GM12878 (cell line): Measurements from ENCODE around the gene TYW1B. TPM values are rescaled to one million over a fixed set of nuclear protein-coding genes. Genes with fewer than 3 reads are reported as not detected.

Experiments
- ATAC-seq: fragments of 200-7000 bp; cut with Tn5 transposase; 3 replicates; pipeline ENCODE4 v1.9.1; 2020; ENCODE audit warnings: mild to moderate bottlenecking, moderate library complexity
- BruUV-seq: library from RNA; stranded (reverse); fragments of 400-500 nt; replicated peaks from 2 replicates; lab custom pipeline; 2021; lab: Mats Ljungman, UMichigan
- CTCF ChIA-PET: fragments of 300-600 bp; sonication (Branson Sonifier 250); formaldehyde crosslinking; extraction: SDS; loops from one replicate; lab custom pipeline; 2021; ENCODE audit warnings: inconsistent platforms; lab: Yijun Ruan, JAX
- POLR2A ChIA-PET: fragments of 350-600 bp; formaldehyde crosslinking; extraction: SDS; loops from one replicate; lab custom pipeline; 2021; ENCODE audit warnings: inconsistent platforms; lab: Charles Lee
- RAD21 ChIA-PET: fragments of 300-600 bp; sonication (Branson Sonifier 250); formaldehyde crosslinking; loops from one replicate; lab custom pipeline; 2023; ENCODE audit warnings: antibody characterized with exemption; ENCODE audit not compliant: unreplicated experiment; lab: Charles Lee
- SMC1A ChIA-PET: fragments of 300-600 bp; sonication (Branson Sonifier 250); formaldehyde crosslinking; loops from one replicate; lab custom pipeline; 2023; ENCODE audit not compliant: unreplicated experiment, uncharacterized antibody; lab: Charles Lee
- DNase-seq: peaks from one replicate; pipeline ENCODE4 v3.0.0-alpha.2; 2011; ENCODE audit warnings: low read depth, low spot score
- FAIRE-seq: peaks from 3 replicates; lab custom pipeline; 2011; peaks lifted over from hg19 to GRCh38; lab: Jason Lieb, UNC
- H2AFZ ChIP-seq: 2 replicates; pipeline ENCODE4 v1.6.0; 2011; ENCODE audit warnings: low read depth, low read length, control low read depth; ENCODE audit not compliant: control insufficient read depth
- H3K27ac ChIP-seq: 2 replicates; pipeline ENCODE4 v1.5.1; 2011; ENCODE audit warnings: control low read depth; ENCODE audit not compliant: control insufficient read depth, insufficient read depth
- H3K27me3 ChIP-seq, 2 experiments: replicated peaks in 1 of 2; 2 replicates each; pipeline versions ENCODE4 v1.6.0 to v1.6.1; 2011; ENCODE audit warnings: low read length in 1 of 2; ENCODE audit not compliant: control insufficient read depth in 2 of 2, insufficient read depth in 2 of 2
- H3K36me3 ChIP-seq, 2 experiments: 2 replicates each; pipeline ENCODE4 v1.5.1; 2011; ENCODE audit warnings: low read length in 1 of 2; ENCODE audit not compliant: control insufficient read depth in 2 of 2, insufficient read depth in 2 of 2
- H3K4me1 ChIP-seq: 2 replicates; pipeline ENCODE4 v1.6.1; 2011; ENCODE audit warnings: mild to moderate bottlenecking, low read length, moderate library complexity, mixed read lengths; ENCODE audit not compliant: control insufficient read depth, insufficient read depth
- H3K4me2 ChIP-seq: 2 replicates; pipeline ENCODE4 v1.6.0; 2011; ENCODE audit warnings: control low read depth; ENCODE audit not compliant: control insufficient read depth, insufficient read depth
- H3K4me3 ChIP-seq: fragments of 200-600 bp; sonication (generic); 2 replicates; pipeline ENCODE4 v1.5.1; 2016
- H3K79me2 ChIP-seq: 2 replicates; pipeline ENCODE4 v1.6.0; 2011; ENCODE audit warnings: low read length; ENCODE audit not compliant: control insufficient read depth, insufficient read depth
- H3K9ac ChIP-seq: 2 replicates; pipeline ENCODE4 v1.8.0; 2011; ENCODE audit warnings: low read length, control low read depth, mixed read lengths; ENCODE audit not compliant: control insufficient read depth, insufficient read depth
- H3K9me3 ChIP-seq: replicated peaks from 3 replicates; pipeline ENCODE4 v1.5.1; 2011; ENCODE audit warnings: mild to moderate bottlenecking, low read length; ENCODE audit not compliant: control insufficient read depth, insufficient read depth
- H4K20me1 ChIP-seq: 2 replicates; pipeline ENCODE4 v1.6.0; 2011; ENCODE audit not compliant: control insufficient read depth, insufficient read depth
- ASH2L ChIP-seq: fragments of 300-600, 200-600 bp; sonication (generic); IDR thresholded peaks from 2 replicates; pipeline ENCODE4 v1.6.1; 2017; ENCODE audit warnings: low read depth, mild to moderate bottlenecking, borderline replicate concordance
- ATF2 ChIP-seq: IDR thresholded peaks from 2 replicates; pipeline ENCODE4 v1.6.1; 2012; ENCODE audit warnings: low read length, inconsistent platforms
- CEBPZ ChIP-seq: fragments of 150-350 bp; IDR thresholded peaks from 2 replicates; pipeline ENCODE4 v1.6.1; 2016; ENCODE audit warnings: low read depth, low read length
- CHD2 ChIP-seq: IDR thresholded peaks from 2 replicates; pipeline ENCODE4 v1.6.1; 2011; ENCODE audit warnings: low read depth, low read length, improper control_type of control experiment, borderline replicate concordance
- CREM ChIP-seq: IDR thresholded peaks from 2 replicates; pipeline ENCODE4 v1.6.1; 2014; ENCODE audit warnings: antibody characterized with exemption, low read depth
- E2F4 ChIP-seq: IDR thresholded peaks from 2 replicates; pipeline ENCODE4 v1.6.1; 2012; ENCODE audit warnings: low read depth, low read length, improper control_type of control experiment
- EED ChIP-seq: sonication (generic); IDR thresholded peaks from 2 replicates; pipeline ENCODE4 v1.6.1; 2016; ENCODE audit warnings: antibody characterized with exemption, low read depth
- IKZF2 ChIP-seq, 2 experiments: fragments of 450-650 bp; IDR thresholded peaks; 2 replicates each; pipeline ENCODE4 v1.6.1; 2017; ENCODE audit warnings: mild to moderate bottlenecking in 2 of 2, moderate library complexity in 2 of 2
- MEF2A ChIP-seq: IDR thresholded peaks from 2 replicates; pipeline ENCODE4 v1.6.1; 2011; ENCODE audit warnings: low read depth, mild to moderate bottlenecking, low read length, moderate library complexity; ENCODE audit not compliant: insufficient read depth
- MYB ChIP-seq: fragments of 150-350 bp; IDR thresholded peaks from 2 replicates; pipeline ENCODE4 v1.6.1; 2014; ENCODE audit warnings: mild to moderate bottlenecking, low read depth, low read length, borderline replicate concordance
- NR2F1 ChIP-seq: fragments of 450-650 bp; conservative IDR thresholded peaks from 2 replicates; pipeline ENCODE4 v1.6.1; 2017; ENCODE audit warnings: mild to moderate bottlenecking
- SMAD5 ChIP-seq: IDR thresholded peaks from 2 replicates; pipeline ENCODE4 v1.6.1; 2016; ENCODE audit warnings: antibody characterized with exemption, low read depth
- SUPT20H ChIP-seq: IDR thresholded peaks from 2 replicates; pipeline ENCODE4 v1.6.1; 2011; ENCODE audit warnings: low read depth, mild to moderate bottlenecking, low read length, moderate library complexity, borderline replicate concordance; ENCODE audit not compliant: control insufficient read depth
- ZBED1 ChIP-seq: IDR thresholded peaks from 2 replicates; pipeline ENCODE4 v1.6.1; 2016; ENCODE audit warnings: borderline replicate concordance
- WGBS: methylation state at CpG from one replicate; pipeline ENCODE4 v1.1.6; 2016; ENCODE audit warnings: low lambda C conversion rate; ENCODE audit not compliant: insufficient replicate concordance, insufficient coverage; ENCODE audit errors: missing lambda C conversion rate; 5-methylcytosine and 5-hydroxymethylcytosine counted together
- in situ Hi-C: fragments of 300-500 bp; cut with MboI; formaldehyde crosslinking; loops from 9 replicates; pipeline ENCODE4 v1.14.3; 2018; ENCODE audit warnings: mixed read lengths
- intact Hi-C: fragments of 100-400 bp; cut with micrococcal nuclease; formaldehyde crosslinking; loops from one replicate; pipeline ENCODE4 v1.14.2; 2022; ENCODE audit not compliant: unreplicated experiment
- polyA plus RNA-seq, 11 experiments: library from polyadenylated mRNA; depleted of rRNA in 4 of 11; unstranded in 6 of 11; stranded (reverse) in 5 of 11; fragments of >200 nt; fragmentation: Nextera tagmentation in 4 of 11; fragmentation: Illumina TruSeq in 1 of 11; extraction: Ambion mirVana in 4 of 11; extraction: Trizol in 1 of 11; gene quantifications; 1 replicate in 1 of 11; 2 replicates in 10 of 11; pipeline versions ENCODE4 v1.2.1 to v1.2.3, GENCODE V29; 2011 to 2016; ENCODE audit warnings: inconsistent platforms in 2 of 11, missing spikeins in 2 of 11, low read depth in 1 of 11
- total RNA-seq, 4 experiments: library from RNA; depleted of rRNA in 3 of 4; stranded (reverse); fragments of >200 nt in 3 of 4; fragmentation: Illumina TruSeq in 1 of 4; extraction: Trizol in 1 of 4; gene quantifications; 2 replicates each; pipeline versions ENCODE4 v1.2.1 to v1.2.3, GENCODE V29; 2013 to 2021
- TF ChIP-seq, protein P1 (sequence below): fragments of 450-650 bp; IDR thresholded peaks from 2 replicates; pipeline ENCODE4 v1.6.1; 2017; ENCODE audit warnings: mild to moderate bottlenecking, moderate library complexity

Gene TYW1B
- total and polyA plus RNA-seq, 10 of the 15 experiments (the other 5 are each of a cell fraction or from before 2014, with no cell fraction given) = 3.5 to 6.6 (median 5.3) TPM

DNA sequence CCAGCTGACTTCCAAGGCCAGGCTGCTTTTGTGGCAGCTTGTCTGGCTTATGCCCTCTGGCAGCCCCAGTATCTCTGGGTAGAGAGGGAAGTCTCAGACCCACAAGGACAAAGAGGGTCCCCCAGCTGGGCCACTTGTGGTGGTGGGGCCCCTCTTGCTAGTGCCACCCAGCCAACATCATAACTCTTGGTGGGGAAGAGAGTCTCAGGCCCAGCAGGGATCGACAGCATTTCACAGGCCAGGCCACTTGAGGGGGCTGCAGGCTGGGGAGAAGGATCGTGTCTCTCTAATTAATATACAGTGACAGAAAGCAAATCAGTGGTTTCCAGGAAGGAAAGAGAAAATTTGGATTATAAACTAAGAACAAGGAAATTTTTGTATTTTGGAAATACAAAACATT lies 76.0 kb downstream of the TYW1B start:
- CTCF ChIA-PET = interaction anchor here (0.6 kb wide), 1 partner anchor 20 kb away, joined by 3 read pairs; no protein-coding TSS in a partner anchor
- RAD21 ChIA-PET = no interaction called here
- WGBS = 80% methylated on average over 2 of the region's 2 CpGs
- TF ChIP-seq, protein P1, sequence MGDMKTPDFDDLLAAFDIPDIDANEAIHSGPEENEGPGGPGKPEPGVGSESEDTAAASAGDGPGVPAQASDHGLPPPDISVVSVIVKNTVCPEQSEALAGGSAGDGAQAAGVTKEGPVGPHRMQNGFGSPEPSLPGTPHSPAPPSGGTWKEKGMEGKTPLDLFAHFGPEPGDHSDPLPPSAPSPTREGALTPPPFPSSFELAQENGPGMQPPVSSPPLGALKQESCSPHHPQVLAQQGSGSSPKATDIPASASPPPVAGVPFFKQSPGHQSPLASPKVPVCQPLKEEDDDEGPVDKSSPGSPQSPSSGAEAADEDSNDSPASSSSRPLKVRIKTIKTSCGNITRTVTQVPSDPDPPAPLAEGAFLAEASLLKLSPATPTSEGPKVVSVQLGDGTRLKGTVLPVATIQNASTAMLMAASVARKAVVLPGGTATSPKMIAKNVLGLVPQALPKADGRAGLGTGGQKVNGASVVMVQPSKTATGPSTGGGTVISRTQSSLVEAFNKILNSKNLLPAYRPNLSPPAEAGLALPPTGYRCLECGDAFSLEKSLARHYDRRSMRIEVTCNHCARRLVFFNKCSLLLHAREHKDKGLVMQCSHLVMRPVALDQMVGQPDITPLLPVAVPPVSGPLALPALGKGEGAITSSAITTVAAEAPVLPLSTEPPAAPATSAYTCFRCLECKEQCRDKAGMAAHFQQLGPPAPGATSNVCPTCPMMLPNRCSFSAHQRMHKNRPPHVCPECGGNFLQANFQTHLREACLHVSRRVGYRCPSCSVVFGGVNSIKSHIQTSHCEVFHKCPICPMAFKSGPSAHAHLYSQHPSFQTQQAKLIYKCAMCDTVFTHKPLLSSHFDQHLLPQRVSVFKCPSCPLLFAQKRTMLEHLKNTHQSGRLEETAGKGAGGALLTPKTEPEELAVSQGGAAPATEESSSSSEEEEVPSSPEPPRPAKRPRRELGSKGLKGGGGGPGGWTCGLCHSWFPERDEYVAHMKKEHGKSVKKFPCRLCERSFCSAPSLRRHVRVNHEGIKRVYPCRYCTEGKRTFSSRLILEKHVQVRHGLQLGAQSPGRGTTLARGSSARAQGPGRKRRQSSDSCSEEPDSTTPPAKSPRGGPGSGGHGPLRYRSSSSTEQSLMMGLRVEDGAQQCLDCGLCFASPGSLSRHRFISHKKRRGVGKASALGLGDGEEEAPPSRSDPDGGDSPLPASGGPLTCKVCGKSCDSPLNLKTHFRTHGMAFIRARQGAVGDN = no peak
- no peak for TF ChIP-seq ZBED1
- no peak for TF ChIP-seq MYB
- no peak for TF ChIP-seq ATF2
- TF ChIP-seq SUPT20H = no peak
- TF ChIP-seq NR2F1 = no peak
- no peak for TF ChIP-seq EED
- no peak for TF ChIP-seq ASH2L
- TF ChIP-seq CHD2 = no peak
- TF ChIP-seq IKZF2 (IDR thresholded peaks at IDR 0.05) = no peak
- TF ChIP-seq MEF2A = no peak
- no peak for TF ChIP-seq CREM
- TF ChIP-seq CEBPZ = no peak
- no peak for TF ChIP-seq SMAD5
- no peak for TF ChIP-seq E2F4
- in situ Hi-C loops (no loop called here), intact Hi-C loops (no loop called here)
- Histone ChIP-seq H4K20me1 (no peaks in the 10 kb centered on the region), H3K27me3 (no peaks in the 10 kb centered on the region), H3K79me2 (no peaks in the 10 kb centered on the region), H3K4me2 (no peak overlapping the region), H3K4me1 (no peaks in the 10 kb centered on the region), H3K27ac (no peak overlapping the region), H3K36me3 (no peaks in the 10 kb centered on the region; a peak in 1 of 4 replicates), H3K9ac (no peak overlapping the region), H3K4me3 (no peak overlapping the region), H2AFZ (no peak overlapping the region), H3K9me3 (no peaks in the 10 kb centered on the region)
- ATAC-seq (no peak), FAIRE-seq (no peak), DNase-seq (no peak)
- POLR2A ChIA-PET = no interaction called here
- no TSS peak for BruUV-seq
- SMC1A ChIA-PET = no interaction called here
